ENCODE data around the gene FOXP1.

FOXP1 gene

DNA sequence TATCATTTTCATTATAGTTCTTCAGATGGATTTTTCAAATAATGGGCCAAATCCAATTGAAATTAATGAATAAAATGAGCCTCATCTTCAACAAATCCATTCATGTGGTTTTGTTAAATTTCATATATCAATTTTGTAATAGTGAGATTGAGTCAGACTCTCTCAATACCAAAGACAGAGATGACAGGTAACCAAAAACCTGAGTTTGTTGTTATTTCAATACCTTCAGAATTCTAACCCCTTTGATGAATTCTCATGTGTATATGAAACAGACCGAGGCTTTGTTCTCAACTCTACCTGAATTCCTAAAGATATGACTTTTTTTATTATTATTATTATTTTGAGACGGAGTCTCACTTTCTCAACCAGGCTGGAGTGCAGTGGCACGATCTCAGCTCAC, 92.8 kb downstream of the FOXP1 start:
- no peak overlapping the region for H3K27ac ChIP-seq (ENCODE audit: low read depth, low read length)
- no peak overlapping the region for H3K4me3 ChIP-seq (ENCODE audit: insufficient read depth, low read length, poor library complexity, severe bottlenecking)
- H4K20me1 ChIP-seq (ENCODE audit: low read depth, low read length) = no peaks in the 10 kb centered on the region
- no peak overlapping the region for H2AFZ ChIP-seq (ENCODE audit: low read depth, low read length, severe bottlenecking)
- no peak overlapping the region for H3K4me2 ChIP-seq (ENCODE audit: low read depth, low read length, poor library complexity, severe bottlenecking)
- H3K27me3 ChIP-seq (ENCODE audit: low read length) = no peaks in the 10 kb centered on the region
- H3F3A ChIP-seq (ENCODE audit: insufficient read depth) = no peaks in the 10 kb centered on the region
- H3K36me3 ChIP-seq (ENCODE audit: low read length) = no peaks in the 10 kb centered on the region
- no peak overlapping the region for H3K9ac ChIP-seq (ENCODE audit: low read length)
- H3K9me2 ChIP-seq (replicated peaks; ENCODE audit: insufficient read depth, low read length) = no peaks in the 10 kb centered on the region
- no peak for TF ChIP-seq EZH2phosphoT487 (conservative IDR thresholded peaks at IDR 0.05; ENCODE audit: low read length)
- no peak for TF ChIP-seq CTCF (IDR thresholded peaks at IDR 0.05; ENCODE audit: insufficient read depth, low read length, poor library complexity, severe bottlenecking)
- H3K9me3 ChIP-seq (ENCODE audit: insufficient read depth, low read length) = no peaks in the 10 kb centered on the region
- H3K79me2 ChIP-seq (ENCODE audit: insufficient read depth, low read length) = no peaks in the 10 kb centered on the region

GRCh38 chr3:71489315-71489761, 94.2 kb downstream of the FOXP1 start:
- Histone ChIP-seq H3K4me3 (ENCODE audit: insufficient read depth, low read length, poor library complexity, severe bottlenecking) (no peak overlapping the region), H3K9me2 (replicated peaks; ENCODE audit: insufficient read depth, low read length) (no peaks in the 10 kb centered on the region), H4K20me1 (ENCODE audit: low read depth, low read length) (no peaks in the 10 kb centered on the region), H3K79me2 (ENCODE audit: insufficient read depth, low read length) (no peaks in the 10 kb centered on the region), H3F3A (ENCODE audit: insufficient read depth) (no peaks in the 10 kb centered on the region), H3K4me2 (ENCODE audit: low read depth, low read length, poor library complexity, severe bottlenecking) (no peak overlapping the region), H3K27ac (ENCODE audit: low read depth, low read length) (no peak overlapping the region), H3K27me3 (ENCODE audit: low read length) (no peaks in the 10 kb centered on the region), H3K36me3 (ENCODE audit: low read length) (no peaks in the 10 kb centered on the region), H2AFZ (ENCODE audit: low read depth, low read length, severe bottlenecking) (no peak overlapping the region), H3K9me3 (ENCODE audit: insufficient read depth, low read length) (no peaks in the 10 kb centered on the region), H3K9ac (ENCODE audit: low read length) (no peak overlapping the region)
- TF ChIP-seq EZH2phosphoT487 (conservative IDR thresholded peaks at IDR 0.05; ENCODE audit: low read length) (no peak), CTCF (IDR thresholded peaks at IDR 0.05; ENCODE audit: insufficient read depth, low read length, poor library complexity, severe bottlenecking) (no peak)

DNA sequence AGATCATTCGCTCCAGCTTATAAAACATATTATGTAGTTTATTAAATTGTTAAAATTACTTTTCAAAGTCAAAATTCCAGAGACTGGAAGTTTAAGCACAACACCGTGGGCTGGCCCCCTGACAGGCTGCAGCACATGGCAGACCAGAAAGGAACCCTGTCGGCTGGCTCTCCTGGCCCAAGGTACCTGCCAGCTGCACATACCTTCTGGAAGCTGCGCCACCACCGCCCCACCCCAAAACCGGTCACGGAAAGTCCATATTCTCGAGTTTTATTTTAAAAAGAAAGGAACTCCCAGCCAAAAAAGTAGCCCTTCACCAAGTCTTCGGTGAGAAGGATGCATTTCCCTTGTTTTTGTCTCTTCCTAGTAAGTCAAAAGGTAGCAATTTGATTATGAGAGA, 94.6 kb downstream of the FOXP1 start:
- Histone ChIP-seq H3K9me3 (ENCODE audit: insufficient read depth, low read length) (no peaks in the 10 kb centered on the region), H2AFZ (ENCODE audit: low read depth, low read length, severe bottlenecking) (no peak overlapping the region), H3K79me2 (ENCODE audit: insufficient read depth, low read length) (no peaks in the 10 kb centered on the region), H3K4me3 (ENCODE audit: insufficient read depth, low read length, poor library complexity, severe bottlenecking) (no peak overlapping the region), H3K36me3 (ENCODE audit: low read length) (no peaks in the 10 kb centered on the region), H3K9me2 (replicated peaks; ENCODE audit: insufficient read depth, low read length) (no peaks in the 10 kb centered on the region), H4K20me1 (ENCODE audit: low read depth, low read length) (no peaks in the 10 kb centered on the region), H3K27me3 (ENCODE audit: low read length) (no peaks in the 10 kb centered on the region), H3K27ac (ENCODE audit: low read depth, low read length) (no peak overlapping the region), H3F3A (ENCODE audit: insufficient read depth) (no peaks in the 10 kb centered on the region), H3K4me2 (ENCODE audit: low read depth, low read length, poor library complexity, severe bottlenecking) (no peak overlapping the region), H3K9ac (ENCODE audit: low read length) (no peak overlapping the region)
- TF ChIP-seq EZH2phosphoT487 (conservative IDR thresholded peaks at IDR 0.05; ENCODE audit: low read length) = no peak
- no peak for TF ChIP-seq CTCF (IDR thresholded peaks at IDR 0.05; ENCODE audit: insufficient read depth, low read length, poor library complexity, severe bottlenecking)

All from SU-DHL-6 (cell line).